SH-SY5Y (cell line): Measurements from ENCODE around the gene RSRC2.

ENCODE experiments used
- GATA2 ChIP-seq: IDR thresholded peaks from 2 replicates; pipeline ENCODE4 v1.6.1; 2011; ENCODE audit warnings: mild to moderate bottlenecking, low read depth, low read length
- GATA3 ChIP-seq: IDR thresholded peaks from 2 replicates; pipeline ENCODE4 v1.6.1; 2011; ENCODE audit warnings: low read depth, mild to moderate bottlenecking, low read length, moderate library complexity

- TF ChIP-seq GATA3 (no peak), GATA2 (no peak)
Observed at GRCh38 chr12:122486805-122487426, 39.8 kb downstream of the RSRC2 start.
